MV-4-11 (cell line): ENCODE data around the gene HMCN2.
"Not testable (repeated sequence)": the region's sequence is repeated elsewhere in the genome, so short reads cannot be mapped to it uniquely, and the experiment has no call there.

Experiments
- DNase-seq: peaks from one replicate; lab custom pipeline; 2025; lab: John Stamatoyannopoulos, UW

The HMCN2 gene

GRCh38 chr9:130239363-130239695 is 26.2 kb upstream of the HMCN2 start:
- DNase-seq = no peak

- DNase-seq = peak; percentile 18
Observed at GRCh38 chr9:130239741-130240241, 25.8 kb upstream of the HMCN2 start.

GRCh38 chr9:130240410-130241197 is 25.0 kb upstream of the HMCN2 start:
- peak; percentile 85 for DNase-seq

- no peak for DNase-seq
Observed at GRCh38 chr9:130241198-130241535, 24.4 kb upstream of the HMCN2 start.

GRCh38 chr9:130242270-130243014 is 23.1 kb upstream of the HMCN2 start:
- DNase-seq = no peak

- DNase-seq = peak; percentile 21
Observed at GRCh38 chr9:130243015-130243881, 22.3 kb upstream of the HMCN2 start.

- DNase-seq = no peak
Observed at GRCh38 chr9:130243882-130244170, 21.7 kb upstream of the HMCN2 start.

GRCh38 chr9:130244548-130245165 is 20.9 kb upstream of the HMCN2 start:
- no peak for DNase-seq

GRCh38 chr9:130245474-130245873 is 20.1 kb upstream of the HMCN2 start:
- no peak for DNase-seq

GRCh38 chr9:130246126-130246525 is 19.4 kb upstream of the HMCN2 start:
- DNase-seq = no peak

- DNase-seq = no peak
Observed at GRCh38 chr9:130254747-130255630, 10.6 kb upstream of the HMCN2 start.

GRCh38 chr9:130255631-130256134 is 9.9 kb upstream of the HMCN2 start:
- DNase-seq = no peak

- no peak for DNase-seq
Observed at GRCh38 chr9:130256644-130257043, 8.9 kb upstream of the HMCN2 start.

- not testable (repeated sequence) for DNase-seq
Observed at GRCh38 chr9:130258137-130258536, 7.4 kb upstream of the HMCN2 start.

- no peak for DNase-seq
Observed at GRCh38 chr9:130259044-130259443, 6.5 kb upstream of the HMCN2 start.

GRCh38 chr9:130260816-130261765 is 4.5 kb upstream of the HMCN2 start:
- DNase-seq = no peak

- DNase-seq = peak; percentile 47
Observed at GRCh38 chr9:130262061-130262745, 3.4 kb upstream of the HMCN2 start.

- no peak for DNase-seq
Observed at GRCh38 chr9:130262771-130263170, 2.8 kb upstream of the HMCN2 start.
